Fibroblast of skin of right biceps (primary cell): Measurements from ENCODE around the gene NRIP3.
"Not testable (repeated sequence)": the region's sequence is repeated elsewhere in the genome, so short reads cannot be mapped to it uniquely, and the experiment has no call there.

Source experiments
- DNase-seq: peaks from one replicate; pipeline ENCODE4 v3.0.0-alpha.2; 2013

The NRIP3 gene

GRCh38 chr11:8967184-8967583, 36.6 kb downstream of the NRIP3 start:
- no peak for DNase-seq

- peak; percentile 84 for DNase-seq
Observed at GRCh38 chr11:8964324-8965320, 39.2 kb downstream of the NRIP3 start, which contains the start of gene TMEM9B. TMEM9B (minus strand) TSS chr11:8964442; CDS start chr11:8964313, 129 bp downstream.

- DNase-seq, result no peak
Observed at GRCh38 chr11:8963569-8964323, 40.1 kb downstream of the NRIP3 start.

GRCh38 chr11:8962841-8963240, 41.0 kb downstream of the NRIP3 start:
- DNase-seq, result no peak

- no peak for DNase-seq
Observed at GRCh38 chr11:8961401-8961800, 42.4 kb downstream of the NRIP3 start.

- peak; percentile 71 for DNase-seq
Observed at GRCh38 chr11:8959546-8960166, 44.1 kb downstream of the NRIP3 start.

- no peak for DNase-seq
Observed at GRCh38 chr11:8956860-8957259, 46.9 kb downstream of the NRIP3 start.

- no peak for DNase-seq
Observed at GRCh38 chr11:8948886-8949285, 54.9 kb downstream of the NRIP3 start.

- DNase-seq, result no peak
Observed at GRCh38 chr11:8947230-8947943, 56.4 kb downstream of the NRIP3 start.

GRCh38 chr11:8942518-8943066, 61.2 kb downstream of the NRIP3 start, which contains the start of gene ASCL3:
ASCL3 (minus strand) TSS chr11:8943016; CDS start chr11:8938161, 4,855 bp downstream.
- DNase-seq, result no peak

GRCh38 chr11:8941341-8942103, 62.3 kb downstream of the NRIP3 start:
- no peak for DNase-seq

- no peak for DNase-seq
Observed at GRCh38 chr11:8937659-8938058, 66.1 kb downstream of the NRIP3 start.

GRCh38 chr11:8937159-8937558, 66.6 kb downstream of the NRIP3 start:
- DNase-seq, result no peak

GRCh38 chr11:8935789-8936188, 68.0 kb downstream of the NRIP3 start:
- DNase-seq, result not testable (repeated sequence)

- DNase-seq, result peak; percentile 94
Observed at GRCh38 chr11:8934742-8935488, 68.9 kb downstream of the NRIP3 start.

- no peak for DNase-seq
Observed at GRCh38 chr11:8933931-8934330, 69.9 kb downstream of the NRIP3 start.

- DNase-seq, result no peak
Observed at GRCh38 chr11:8932564-8933180, 71.1 kb downstream of the NRIP3 start, which contains the start of gene C11orf16. C11orf16 (minus strand) TSS chr11:8932947; CDS start chr11:8932308, 639 bp downstream.
